Measurements from ENCODE around the gene TRAF3IP1. TPM values are rescaled to one million over a fixed set of nuclear protein-coding genes. Genes with fewer than 3 reads are reported as not detected.
"Not testable (repeated sequence)": the region's sequence is repeated elsewhere in the genome, so short reads cannot be mapped to it uniquely, and the experiment has no call there.

Gene TRAF3IP1
- total and polyA plus RNA-seq, 3 donors from 2014 or later: 22.1 to 40.9 (median 38.0) TPM

- Histone ChIP-seq H3K4me3 (no peak overlapping the region), H3K9me3 (no peaks in the 10 kb centered on the region), H3K36me3 (ENCODE audit: low read depth, missing control alignments) (no peaks in the 10 kb centered on the region), H3K27me3 (no peaks in the 10 kb centered on the region), H3K4me1 (no peaks in the 10 kb centered on the region), H3K27ac (no peak overlapping the region)
- WGBS, 2 donors: 88 to 98% methylated on average over 3 to 12 of the region's 13 CpGs
- no peak for DNase-seq
- TF ChIP-seq CTCF (IDR thresholded peaks at IDR 0.05) (no peak), POLR2A (IDR thresholded peaks at IDR 0.05) (no peak)
- intact Hi-C loops (cut with DNase I; ENCODE audit: low total_unique reads): no loop called here
These were observed 5.2 kb upstream of the TRAF3IP1 start for GRCh38 chr2:238315031-238315595.

GRCh38 chr2:238320648-238321281 lies 447 bp downstream of the TRAF3IP1 start:
- Histone ChIP-seq H3K4me3 (peak overlapping the region; percentile 64 to 90), H3K4me1 (peaks cover 10% of the 10 kb centered on the region), H3K27ac (no peak overlapping the region), H3K36me3 (ENCODE audit: low read depth, missing control alignments) (no peaks in the 10 kb centered on the region), H3K9me3 (no peaks in the 10 kb centered on the region), H3K27me3 (no peaks in the 10 kb centered on the region)
- intact Hi-C loops (cut with DNase I; ENCODE audit: low total_unique reads): no loop called here
- DNase-seq: no peak
- TF ChIP-seq CTCF (IDR thresholded peaks at IDR 0.05): no peak
- no peak for TF ChIP-seq POLR2A (IDR thresholded peaks at IDR 0.05)
- WGBS, 2 donors: 0 to 2% methylated on average over 9 to 51 of the region's 65 CpGs

GRCh38 chr2:238321467-238321866 lies 1.1 kb downstream of the TRAF3IP1 start:
- intact Hi-C loops (cut with DNase I; ENCODE audit: low total_unique reads): no loop called here
- H3K9me3 ChIP-seq: no peaks in the 10 kb centered on the region

GRCh38 chr2:238322001-238322411 lies 1.7 kb downstream of the TRAF3IP1 start:
- no peak for TF ChIP-seq POLR2A (IDR thresholded peaks at IDR 0.05)
- no peak for TF ChIP-seq CTCF (IDR thresholded peaks at IDR 0.05)
- 72 to 86% methylated on average over 10 of the region's 10 CpGs for WGBS, 2 donors
- Histone ChIP-seq H3K36me3 (ENCODE audit: low read depth, missing control alignments) (no peaks in the 10 kb centered on the region), H3K4me1 (peaks cover 10% of the 10 kb centered on the region), H3K27me3 (no peaks in the 10 kb centered on the region), H3K9me3 (no peaks in the 10 kb centered on the region), H3K27ac (no peak overlapping the region), H3K4me3 (peak overlapping the region in 1 of 2 donors; percentile 64)
- intact Hi-C loops (cut with DNase I; ENCODE audit: low total_unique reads): no loop called here
- DNase-seq: no peak

More at GRCh38 chr2:238321467-238321866, 1.1 kb downstream of the TRAF3IP1 start:
- H3K4me1 ChIP-seq: peaks cover 10% of the 10 kb centered on the region
- 33 to 43% methylated on average over 5 to 9 of the region's 9 CpGs for WGBS, 2 donors
- no peak for TF ChIP-seq CTCF (IDR thresholded peaks at IDR 0.05)
- no peak for TF ChIP-seq POLR2A (IDR thresholded peaks at IDR 0.05)
- H3K27ac ChIP-seq: no peak overlapping the region
- no peaks in the 10 kb centered on the region for H3K36me3 ChIP-seq (ENCODE audit: low read depth, missing control alignments)
- H3K4me3 ChIP-seq: peak overlapping the region in 1 of 2 donors; percentile 64
- no peaks in the 10 kb centered on the region for H3K27me3 ChIP-seq
- DNase-seq: no peak

GRCh38 chr2:238324248-238324647 lies 3.9 kb downstream of the TRAF3IP1 start:
- DNase-seq; H3K9me3 ChIP-seq; H3K36me3 ChIP-seq (ENCODE audit: low read depth, missing control alignments); intact Hi-C loops (cut with DNase I; ENCODE audit: low total_unique reads); H3K27me3 ChIP-seq; H3K27ac ChIP-seq; H3K4me3 ChIP-seq: not testable (repeated sequence)
- 97% methylated on average over 7 of the region's 7 CpGs for WGBS, 2 donors
- H3K4me1 ChIP-seq: peaks cover 10% of the 10 kb centered on the region

All from testis (tissue), 3 donors.